ENCODE results near the gene APCDD1L. TPM values are rescaled to one million over a fixed set of nuclear protein-coding genes. Genes with fewer than 3 reads are reported as not detected.

The APCDD1L gene
- total RNA-seq, 1 experiment from 2014 or later, result 2.4 TPM

DNA sequence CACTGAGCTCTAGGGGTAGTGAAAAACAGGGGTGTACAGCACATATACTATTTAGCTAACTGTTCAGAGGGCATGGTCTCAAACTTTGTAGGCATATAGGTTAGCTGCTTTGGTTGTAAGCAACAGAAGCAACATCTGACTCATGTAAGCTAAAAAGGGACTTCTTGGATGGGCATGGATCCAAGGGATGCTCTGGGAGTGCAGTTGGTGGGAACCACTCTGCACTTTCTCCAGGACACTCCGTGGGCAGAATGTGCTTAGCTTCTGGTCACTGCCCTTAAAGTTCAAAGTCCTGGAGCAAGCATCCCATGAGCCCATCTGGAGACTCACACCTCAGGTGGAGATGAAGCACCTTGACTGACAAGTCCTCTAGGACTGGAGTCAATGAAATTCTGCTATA is 11.5 kb downstream of the APCDD1L start (continued):
- no peak for TF ChIP-seq E2F4 (CRISPR knock-in tag; IDR thresholded peaks at IDR 0.05; ENCODE audit: borderline replicate concordance, low read depth)
- TF ChIP-seq GABPB1 (CRISPR knock-in tag; IDR thresholded peaks at IDR 0.05), result no peak
- TF ChIP-seq ZNF219 (CRISPR knock-in tag; IDR thresholded peaks at IDR 0.05; ENCODE audit: borderline replicate concordance), result no peak
- no peak for TF ChIP-seq ATF1 (CRISPR knock-in tag; IDR thresholded peaks at IDR 0.05)
- no peak for TF ChIP-seq FOXJ3 (CRISPR knock-in tag; IDR thresholded peaks at IDR 0.05; ENCODE audit: borderline replicate concordance)
- TF ChIP-seq TCF7 (CRISPR knock-in tag; IDR thresholded peaks at IDR 0.05; ENCODE audit: low read depth), result no peak
- TF ChIP-seq ZNF396 (CRISPR knock-in tag; IDR thresholded peaks at IDR 0.05; ENCODE audit: borderline replicate concordance), result no peak
- TF ChIP-seq ZNF423 (CRISPR knock-in tag; IDR thresholded peaks at IDR 0.05), result no peak
- no peak for TF ChIP-seq JAZF1 (CRISPR knock-in tag; IDR thresholded peaks at IDR 0.05)
- no peak for TF ChIP-seq RORB (CRISPR knock-in tag; IDR thresholded peaks at IDR 0.05)

DNA sequence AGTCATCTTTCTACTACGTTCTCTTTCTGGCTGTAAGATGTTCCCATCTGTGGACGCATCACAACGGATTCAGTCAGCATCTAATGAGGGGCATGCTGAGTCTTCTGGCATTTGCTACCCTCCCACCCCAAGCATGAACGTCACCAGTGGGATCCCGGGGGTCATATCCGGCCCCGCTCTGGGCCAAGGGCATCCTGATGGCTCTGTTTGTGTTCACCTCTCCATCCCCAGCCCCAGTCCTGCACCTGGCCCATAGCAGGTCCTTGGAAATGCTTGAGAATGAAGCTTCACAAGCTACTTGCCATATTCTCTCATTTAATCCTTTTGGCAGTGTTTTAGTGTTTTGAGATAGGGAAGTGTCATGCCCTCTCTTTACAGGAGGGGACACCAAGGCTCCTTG is 14.9 kb downstream of the APCDD1L start:
- Mint-ChIP-seq H3K4me3 (no peak overlapping the region), H3K9me3 (peaks cover 55% of the 10 kb centered on the region), H3K27me3 (ENCODE audit: low read depth) (peaks cover 16% of the 10 kb centered on the region), H3K36me3 (peaks cover 14% of the 10 kb centered on the region), H3K27ac (no peak overlapping the region), H3K4me1 (no peaks in the 10 kb centered on the region)
- TF ChIP-seq NFE2L1 (CRISPR knock-in tag; IDR thresholded peaks at IDR 0.05), result no peak
- TF ChIP-seq ZNF138 (CRISPR knock-in tag; conservative IDR thresholded peaks at IDR 0.05), result no peak
- no peak for TF ChIP-seq ZNF121 (CRISPR knock-in tag; IDR thresholded peaks at IDR 0.05)
- TF ChIP-seq ATF6 (CRISPR knock-in tag; IDR thresholded peaks at IDR 0.05), result no peak
- TF ChIP-seq ATF1 (CRISPR knock-in tag; IDR thresholded peaks at IDR 0.05), result no peak
- no peak for ATAC-seq
- POLR2A ChIA-PET, result interaction anchor here (1.2 kb wide), 1 partner anchor 11 kb away, joined by 3 read pairs; no protein-coding TSS in a partner anchor
- CTCF ChIA-PET, result no interaction called here
- DNase-seq (ENCODE audit: low spot score), result no peak

DNA sequence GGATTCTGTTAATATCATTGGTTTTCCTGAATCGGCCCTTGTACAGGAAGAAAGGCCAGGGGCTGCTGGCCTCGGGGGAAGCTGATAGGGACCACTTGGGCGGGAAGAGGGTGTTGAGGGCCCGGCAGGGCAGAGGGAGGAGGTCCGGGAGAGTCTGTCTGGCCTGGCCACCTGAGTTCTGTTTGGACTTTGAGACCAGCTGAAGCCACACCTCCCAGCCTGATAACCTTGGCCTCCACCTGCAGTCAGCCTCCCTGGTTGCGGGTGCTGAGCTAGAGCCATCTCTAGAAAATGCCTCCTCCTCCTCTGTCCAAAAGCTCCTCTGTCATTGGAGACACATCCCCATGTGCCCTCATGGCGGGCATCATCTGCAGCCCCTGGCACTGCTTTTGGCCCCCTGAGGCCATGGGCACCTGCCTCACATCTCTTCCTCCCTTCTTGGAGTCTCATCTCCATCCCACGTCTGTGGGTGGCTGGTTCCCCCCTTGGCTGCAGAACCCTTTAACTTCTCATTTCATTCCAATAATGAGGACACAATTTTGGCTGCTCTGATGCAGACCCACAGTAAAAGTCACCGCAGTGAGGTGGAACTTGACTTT is 16.6 kb downstream of the APCDD1L start:
- Mint-ChIP-seq H3K27ac (no peak overlapping the region), H3K9me3 (peaks cover 42% of the 10 kb centered on the region), H3K36me3 (peaks cover 7% of the 10 kb centered on the region), H3K4me3 (no peak overlapping the region), H3K4me1 (no peaks in the 10 kb centered on the region), H3K27me3 (ENCODE audit: low read depth) (peaks cover 9% of the 10 kb centered on the region)
- ChIA-PET POLR2A (no interaction called here), CTCF (interaction anchor here (2.7 kb wide), 1 partner anchor 17 kb away, joined by 8 read pairs; no protein-coding TSS in a partner anchor)
- no peak for ATAC-seq
- no peak for TF ChIP-seq FOXK1 (CRISPR knock-in tag; IDR thresholded peaks at IDR 0.05)
- TF ChIP-seq STAT6 (CRISPR knock-in tag; conservative IDR thresholded peaks at IDR 0.05; ENCODE audit: low read depth), result no peak
- no peak for TF ChIP-seq CREM (CRISPR knock-in tag; IDR thresholded peaks at IDR 0.05)
- DNase-seq (ENCODE audit: low spot score), result no peak
